ENCODE data around the gene SGK1.

Gene SGK1

GRCh38 chr6:134171517-134171916 is 146.4 kb downstream of the SGK1 start:
- DNase-seq, result no peak

GRCh38 chr6:134170844-134171243 is 147.1 kb downstream of the SGK1 start:
- DNase-seq, result no peak

GRCh38 chr6:134169871-134170486 is 147.9 kb downstream of the SGK1 start:
- no peak for DNase-seq

- DNase-seq, result no peak
These were observed 149.2 kb downstream of the SGK1 start for GRCh38 chr6:134168590-134169208.

GRCh38 chr6:134166511-134167261 is 151.2 kb downstream of the SGK1 start:
- no peak for DNase-seq

- DNase-seq, result no peak
These were observed 152.2 kb downstream of the SGK1 start for GRCh38 chr6:134165561-134166201.

GRCh38 chr6:134164300-134164699 is 153.6 kb downstream of the SGK1 start:
- no peak for DNase-seq

GRCh38 chr6:134162932-134163331 is 155.0 kb downstream of the SGK1 start:
- no peak for DNase-seq

GRCh38 chr6:134161041-134161440 is 156.9 kb downstream of the SGK1 start:
- no peak for DNase-seq

- DNase-seq, result no peak
These were observed 165.0 kb downstream of the SGK1 start for GRCh38 chr6:134152767-134153485.

- DNase-seq, result no peak
These were observed 169.3 kb downstream of the SGK1 start for GRCh38 chr6:134148566-134148965.

- no peak for DNase-seq
These were observed 170.8 kb downstream of the SGK1 start for GRCh38 chr6:134147034-134147533.

- DNase-seq, result no peak
These were observed 171.5 kb downstream of the SGK1 start for GRCh38 chr6:134146268-134147033.

- DNase-seq, result no peak
These were observed 172.1 kb downstream of the SGK1 start for GRCh38 chr6:134145786-134146185.

- no peak for DNase-seq
These were observed 179.5 kb downstream of the SGK1 start for GRCh38 chr6:134138226-134138975.

GRCh38 chr6:134134654-134135053 is 183.3 kb downstream of the SGK1 start:
- DNase-seq, result no peak

GRCh38 chr6:134132494-134133141 is 185.3 kb downstream of the SGK1 start:
- no peak for DNase-seq

- no peak for DNase-seq
These were observed 186.3 kb downstream of the SGK1 start for GRCh38 chr6:134131530-134132139.

- no peak for DNase-seq
These were observed 189.8 kb downstream of the SGK1 start for GRCh38 chr6:134128146-134128545.

All from right kidney (tissue), 1 donor.